CD14-positive monocyte (primary cell): ENCODE results near the gene CPA1. TPM values are rescaled to one million over a fixed set of nuclear protein-coding genes. Genes with fewer than 3 reads are reported as not detected.
A peak's percentile ranks its signal among the peaks of the same experiment; 100 is the strongest.

Experiments
- DNase-seq, 3 donors: peaks; one replicate each; pipeline ENCODE4 v3.0.0-alpha.2; 2011 to 2022
- H2AFZ ChIP-seq: 2 replicates; pipeline ENCODE4 v1.6.0; 2012; ENCODE audit warnings: mild to moderate bottlenecking, low read depth, low read length, inconsistent platforms; ENCODE audit not compliant: insufficient read depth, poor library complexity, severe bottlenecking
- H3K27ac ChIP-seq, 2 donors: 1 replicate in 1 of 2; 2 replicates in 1 of 2; pipeline ENCODE4 v1.5.1; 2012 to 2013; ENCODE audit warnings: low read length in 2 of 2, control low read depth in 1 of 2, inconsistent platforms in 1 of 2, low read depth in 1 of 2, mild to moderate bottlenecking in 1 of 2
- H3K27me3 ChIP-seq, 2 donors: one replicate each; pipeline versions ENCODE4 v1.6.0 to v1.6.1; 2011 to 2013; ENCODE audit warnings: low read length in 2 of 2; ENCODE audit not compliant: control insufficient read depth in 2 of 2, insufficient read depth in 2 of 2
- H3K36me3 ChIP-seq, 2 donors: replicated peaks in 1 of 2; 1 replicate in 1 of 2; 2 replicates in 1 of 2; pipeline versions ENCODE4 v1.5.1 to v1.6.1; 2012 to 2013; ENCODE audit warnings: low read length in 2 of 2, control low read depth in 1 of 2, inconsistent platforms in 1 of 2, mild to moderate bottlenecking in 1 of 2; ENCODE audit not compliant: insufficient read depth in 2 of 2, control insufficient read depth in 1 of 2
- H3K4me1 ChIP-seq, 2 donors: 1 replicate in 1 of 2; 2 replicates in 1 of 2; pipeline versions ENCODE4 v1.5.1 to v1.6.1; 2012 to 2013; ENCODE audit warnings: low read length in 2 of 2, control low read depth in 1 of 2, inconsistent platforms in 1 of 2, mild to moderate bottlenecking in 1 of 2, moderate library complexity in 1 of 2; ENCODE audit not compliant: insufficient read depth in 2 of 2, control insufficient read depth in 1 of 2
- H3K4me2 ChIP-seq: replicated peaks from 2 replicates; pipeline ENCODE3; 2012; ENCODE audit warnings: low read length, moderate library complexity, mild to moderate bottlenecking; ENCODE audit not compliant: poor library complexity, severe bottlenecking; ENCODE audit errors: extremely low read depth
- H3K4me3 ChIP-seq, 3 experiments: fragments of 200-600 bp in 1 of 3; sonication (generic) in 1 of 3; replicated peaks in 1 of 3; 1 replicate in 2 of 3; 2 replicates in 1 of 3; pipeline ENCODE4 v1.5.1; 2011 to 2013; ENCODE audit warnings: low read length in 3 of 3, mild to moderate bottlenecking in 3 of 3, control low read depth in 2 of 3, low read depth in 2 of 3, inconsistent platforms in 1 of 3, moderate library complexity in 1 of 3
- H3K79me2 ChIP-seq: 2 replicates; pipeline ENCODE4 v1.6.0; 2012; ENCODE audit warnings: mild to moderate bottlenecking, control low read depth, inconsistent platforms, low read length, moderate library complexity; ENCODE audit not compliant: insufficient read depth
- H3K9ac ChIP-seq: 2 replicates; pipeline ENCODE4 v1.6.0; 2017; ENCODE audit warnings: low read length, mild to moderate bottlenecking; ENCODE audit not compliant: insufficient read depth, poor library complexity, severe bottlenecking
- H3K9me3 ChIP-seq, 2 donors: replicated peaks in 1 of 2; 1 replicate in 1 of 2; 2 replicates in 1 of 2; pipeline versions ENCODE4 v1.5.1 to v1.6.1; 2012 to 2013; ENCODE audit warnings: low read length in 2 of 2, control low read depth in 1 of 2; ENCODE audit not compliant: control insufficient read depth in 1 of 2, insufficient read depth in 1 of 2
- H4K20me1 ChIP-seq: 2 replicates; pipeline ENCODE4 v1.6.0; 2012; ENCODE audit warnings: mild to moderate bottlenecking, low read length, control low read depth, moderate library complexity; ENCODE audit not compliant: insufficient read depth
- H3K27ac Mint-ChIP-seq, 7 donors: one replicate each; pipeline ENCODE4 v1.8.0; 2020; ENCODE audit warnings: mild to moderate bottlenecking in 7 of 7, mixed read lengths in 7 of 7, moderate library complexity in 6 of 7, inconsistent platforms in 2 of 7
- H3K27me3 Mint-ChIP-seq, 3 donors: one replicate each; pipeline ENCODE4 v1.8.0; 2021 to 2022; ENCODE audit warnings: low read depth in 3 of 3, mild to moderate bottlenecking in 3 of 3, mixed read lengths in 3 of 3, moderate library complexity in 3 of 3, inconsistent platforms in 1 of 3
- H3K36me3 Mint-ChIP-seq, 2 donors: one replicate each; pipeline ENCODE4 v1.8.0; 2020; ENCODE audit warnings: mixed read lengths in 2 of 2, inconsistent platforms in 1 of 2, mild to moderate bottlenecking in 1 of 2
- H3K4me1 Mint-ChIP-seq: one replicate; pipeline ENCODE4 v1.8.0; 2020; ENCODE audit warnings: mild to moderate bottlenecking, mixed read lengths
- H3K4me3 Mint-ChIP-seq, 2 donors: one replicate each; pipeline ENCODE4 v1.8.0; 2020; ENCODE audit warnings: mild to moderate bottlenecking in 2 of 2, mixed read lengths in 2 of 2, moderate library complexity in 1 of 2
- H3K9me3 Mint-ChIP-seq, 7 donors: one replicate each; pipeline ENCODE4 v1.8.0; 2020 to 2022; ENCODE audit warnings: mixed read lengths in 7 of 7, mild to moderate bottlenecking in 6 of 7, moderate library complexity in 6 of 7, inconsistent platforms in 2 of 7
- CTCF ChIP-seq: fragments of 200-600 bp; IDR thresholded peaks from one replicate; pipeline ENCODE4 v1.8.0; 2022; ENCODE audit warnings: antibody characterized with exemption, mild to moderate bottlenecking
- WGBS: methylation state at CpG from one replicate; pipeline ENCODE4 v1.1.5; 2013; ENCODE audit warnings: missing lambda C conversion rate; ENCODE audit not compliant: insufficient coverage; 5-methylcytosine and 5-hydroxymethylcytosine counted together
- intact Hi-C, 2 donors: fragments of 100-400 bp; cut with micrococcal nuclease; formaldehyde crosslinking; loops; one replicate each; pipeline versions ENCODE4 v1.15.0 to v1.15.1; 2023
- polyA plus RNA-seq, 3 donors: library from polyadenylated mRNA; depleted of rRNA in 1 of 3; unstranded in 2 of 3; stranded (reverse) in 1 of 3; fragments of 300-500 nt in 2 of 3; fragments of >200 nt in 1 of 3; fragmentation: Illumina TruSeq in 2 of 3; gene quantifications; 1 replicate in 2 of 3; 2 replicates in 1 of 3; pipeline ENCODE4 v1.2.3, GENCODE V29; 2012 to 2021

The CPA1 gene
- polyA plus RNA-seq, 3 donors, result not detected

GRCh38 chr7:130426564-130426963, 46.3 kb downstream of the CPA1 start:
- H3K27me3 ChIP-seq, result no peaks in the 10 kb centered on the region
- intact Hi-C loops, result no loop called here
- H3K79me2 ChIP-seq, result no peaks in the 10 kb centered on the region
- H3K9me3 ChIP-seq, result no peaks in the 10 kb centered on the region
- H4K20me1 ChIP-seq, result no peaks in the 10 kb centered on the region
- H3K9me3 Mint-ChIP-seq, result no peaks in the 10 kb centered on the region
- H3K4me1 ChIP-seq, result peaks cover 10 to 16% of the 10 kb centered on the region in 2 donors
- H3K27ac ChIP-seq, result no peak overlapping the region
- no peaks in the 10 kb centered on the region for H3K36me3 ChIP-seq
- H3K4me1 Mint-ChIP-seq, result peaks cover 5% of the 10 kb centered on the region
- H3K9ac ChIP-seq, result no peak overlapping the region
- peaks cover 0 to 3% (median 0%) of the 10 kb centered on the region in 3 donors for H3K27me3 Mint-ChIP-seq
- H3K36me3 Mint-ChIP-seq, result peaks cover 9% of the 10 kb centered on the region in 2 donors
- TF ChIP-seq CTCF, result no peak
- no peak overlapping the region for H3K4me3 Mint-ChIP-seq
- H3K4me3 ChIP-seq, result no peak overlapping the region
- H2AFZ ChIP-seq, result no peak overlapping the region
- no peak overlapping the region for H3K4me2 ChIP-seq
- H3K27ac Mint-ChIP-seq, result no peak overlapping the region
- DNase-seq, result no peak
- WGBS, result 0% methylated on average over 1 of the region's 4 CpGs

GRCh38 chr7:130429019-130429418, 48.7 kb downstream of the CPA1 start:
- Mint-ChIP-seq H3K36me3 (peaks cover 9% of the 10 kb centered on the region in 2 donors), H3K4me3 (no peak overlapping the region), H3K27ac (peak overlapping the region in 1 of 7 donors; percentile 48), H3K4me1 (peaks cover 5% of the 10 kb centered on the region), H3K27me3 (peaks cover 0 to 3% (median 0%) of the 10 kb centered on the region in 3 donors), H3K9me3 (no peaks in the 10 kb centered on the region)
- Histone ChIP-seq H2AFZ (no peak overlapping the region), H3K79me2 (peaks cover 7% of the 10 kb centered on the region), H3K9me3 (no peaks in the 10 kb centered on the region), H3K4me2 (no peak overlapping the region), H3K36me3 (no peaks in the 10 kb centered on the region), H3K27ac (no peak overlapping the region), H3K4me1 (peaks cover 32 to 40% of the 10 kb centered on the region in 2 donors), H3K4me3 (no peak overlapping the region), H4K20me1 (no peaks in the 10 kb centered on the region), H3K9ac (no peak overlapping the region), H3K27me3 (no peaks in the 10 kb centered on the region)
- 96% methylated on average over 3 of the region's 4 CpGs for WGBS
- intact Hi-C loops, result no loop called here
- TF ChIP-seq CTCF, result no peak
- no peak for DNase-seq
